ENCODE results near the gene CDH13.

CDH13 gene

GRCh38 chr16:83397601-83398291 is 771.0 kb downstream of the CDH13 start:
- no peak for DNase-seq

- DNase-seq: no peak
Observed at GRCh38 chr16:83400234-83400633, 773.5 kb downstream of the CDH13 start.

GRCh38 chr16:83402160-83402814 is 775.5 kb downstream of the CDH13 start:
- no peak for DNase-seq

GRCh38 chr16:83402967-83403366 is 776.2 kb downstream of the CDH13 start:
- DNase-seq: no peak

- no peak for DNase-seq
Observed at GRCh38 chr16:83403761-83404160, 777.0 kb downstream of the CDH13 start.

GRCh38 chr16:83404261-83404660 is 777.5 kb downstream of the CDH13 start:
- DNase-seq: no peak

- no peak for DNase-seq
Observed at GRCh38 chr16:83407928-83408327, 781.2 kb downstream of the CDH13 start.

- DNase-seq: no peak
Observed at GRCh38 chr16:83409347-83409746, 782.6 kb downstream of the CDH13 start.

GRCh38 chr16:83418565-83418964 is 791.8 kb downstream of the CDH13 start:
- DNase-seq: no peak

- no peak for DNase-seq
Observed at GRCh38 chr16:83420206-83420760, 793.5 kb downstream of the CDH13 start.

GRCh38 chr16:83433201-83433600 is 806.4 kb downstream of the CDH13 start:
- DNase-seq: no peak

GRCh38 chr16:83437036-83437435 is 810.3 kb downstream of the CDH13 start:
- DNase-seq: no peak

- no peak for DNase-seq
Observed at GRCh38 chr16:83438326-83438725, 811.6 kb downstream of the CDH13 start.

GRCh38 chr16:83439412-83439811 is 812.6 kb downstream of the CDH13 start:
- no peak for DNase-seq

- DNase-seq: no peak
Observed at GRCh38 chr16:83441517-83441916, 814.7 kb downstream of the CDH13 start.

GRCh38 chr16:83443972-83444371 is 817.2 kb downstream of the CDH13 start:
- no peak for DNase-seq

- no peak for DNase-seq
Observed at GRCh38 chr16:83447560-83447959, 820.8 kb downstream of the CDH13 start.

GRCh38 chr16:83449861-83450260 is 823.1 kb downstream of the CDH13 start:
- no peak for DNase-seq

GRCh38 chr16:83453977-83454376 is 827.2 kb downstream of the CDH13 start:
- no peak for DNase-seq

GRCh38 chr16:83455716-83456115 is 828.9 kb downstream of the CDH13 start:
- DNase-seq: no peak

GRCh38 chr16:83456934-83457333 is 830.2 kb downstream of the CDH13 start:
- DNase-seq: no peak

GRCh38 chr16:83458612-83459011 is 831.8 kb downstream of the CDH13 start:
- DNase-seq: no peak

GRCh38 chr16:83464991-83465390 is 838.2 kb downstream of the CDH13 start:
- no peak for DNase-seq

GRCh38 chr16:83470416-83470815 is 843.6 kb downstream of the CDH13 start:
- no peak for DNase-seq

All from CD4-positive, alpha-beta T cell treated with Interleukin-6 for 4 hours (primary cell).